NCI-H2029 (cell line): ENCODE results near the gene SHISA8.

Experiments used
- DNase-seq: peaks from one replicate; lab custom pipeline; 2025; lab: John Stamatoyannopoulos, UW

The SHISA8 gene

GRCh38 chr22:41913842-41914534 lies 886 bp downstream of the SHISA8 start:
- peak; percentile 24 for DNase-seq

- no peak for DNase-seq
Measured at GRCh38 chr22:41913040-41913719, 1.7 kb downstream of the SHISA8 start.

GRCh38 chr22:41912338-41913039 lies 2.4 kb downstream of the SHISA8 start:
- DNase-seq = no peak

GRCh38 chr22:41911001-41911611 lies 3.8 kb downstream of the SHISA8 start:
- no peak for DNase-seq

DNA sequence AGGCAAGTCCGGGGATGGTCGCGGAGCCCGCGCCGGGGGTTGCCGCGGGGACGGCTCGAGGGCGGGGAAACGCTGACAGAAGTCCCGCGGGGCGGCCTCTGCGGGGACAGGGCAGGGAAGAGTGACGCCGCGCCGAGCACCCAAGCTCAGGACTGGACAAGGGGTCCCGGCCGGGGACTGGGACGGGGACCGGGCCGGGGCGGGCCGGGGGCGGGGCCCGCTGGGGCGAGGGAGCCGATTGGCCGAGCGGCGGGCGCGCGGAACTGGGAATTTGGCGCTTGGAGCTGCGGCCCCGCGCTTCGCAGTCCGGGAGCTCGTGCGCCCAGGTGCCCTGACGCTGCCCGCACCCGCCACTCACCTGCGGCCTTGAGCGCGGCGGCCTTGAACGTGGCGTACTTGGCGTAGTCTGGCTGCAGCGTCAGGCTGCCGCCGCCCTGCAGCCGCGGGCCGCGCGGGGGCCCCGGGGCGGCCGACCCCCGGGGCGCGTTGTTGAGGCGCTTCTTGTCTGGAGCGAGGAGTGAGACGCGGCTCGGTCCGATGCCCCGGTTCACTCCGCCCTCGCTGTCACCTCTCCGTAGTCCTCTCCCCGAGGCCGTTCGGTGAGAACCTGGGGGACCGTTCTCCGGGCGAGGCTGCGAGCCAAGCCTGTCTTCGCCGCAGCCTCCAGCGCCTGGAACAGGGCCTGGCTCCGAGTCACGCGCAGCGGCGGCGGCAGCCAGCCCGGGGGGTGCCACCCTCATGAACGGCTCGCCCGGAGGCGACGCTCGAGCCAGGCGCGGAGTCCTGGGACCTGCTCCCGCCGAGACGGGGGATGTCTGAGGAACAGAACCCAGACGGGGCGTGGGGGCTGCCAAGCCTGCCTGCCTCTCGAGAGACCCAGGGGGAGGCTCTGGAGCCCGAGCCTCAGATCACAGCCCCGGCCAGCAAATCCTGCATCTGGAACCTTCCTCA lies 4.5 kb downstream of the SHISA8 start:
- DNase-seq = no peak

GRCh38 chr22:41909310-41910049 lies 5.4 kb downstream of the SHISA8 start:
- no peak for DNase-seq

- no peak for DNase-seq
Measured at GRCh38 chr22:41908411-41909309, 6.2 kb downstream of the SHISA8 start.

DNA sequence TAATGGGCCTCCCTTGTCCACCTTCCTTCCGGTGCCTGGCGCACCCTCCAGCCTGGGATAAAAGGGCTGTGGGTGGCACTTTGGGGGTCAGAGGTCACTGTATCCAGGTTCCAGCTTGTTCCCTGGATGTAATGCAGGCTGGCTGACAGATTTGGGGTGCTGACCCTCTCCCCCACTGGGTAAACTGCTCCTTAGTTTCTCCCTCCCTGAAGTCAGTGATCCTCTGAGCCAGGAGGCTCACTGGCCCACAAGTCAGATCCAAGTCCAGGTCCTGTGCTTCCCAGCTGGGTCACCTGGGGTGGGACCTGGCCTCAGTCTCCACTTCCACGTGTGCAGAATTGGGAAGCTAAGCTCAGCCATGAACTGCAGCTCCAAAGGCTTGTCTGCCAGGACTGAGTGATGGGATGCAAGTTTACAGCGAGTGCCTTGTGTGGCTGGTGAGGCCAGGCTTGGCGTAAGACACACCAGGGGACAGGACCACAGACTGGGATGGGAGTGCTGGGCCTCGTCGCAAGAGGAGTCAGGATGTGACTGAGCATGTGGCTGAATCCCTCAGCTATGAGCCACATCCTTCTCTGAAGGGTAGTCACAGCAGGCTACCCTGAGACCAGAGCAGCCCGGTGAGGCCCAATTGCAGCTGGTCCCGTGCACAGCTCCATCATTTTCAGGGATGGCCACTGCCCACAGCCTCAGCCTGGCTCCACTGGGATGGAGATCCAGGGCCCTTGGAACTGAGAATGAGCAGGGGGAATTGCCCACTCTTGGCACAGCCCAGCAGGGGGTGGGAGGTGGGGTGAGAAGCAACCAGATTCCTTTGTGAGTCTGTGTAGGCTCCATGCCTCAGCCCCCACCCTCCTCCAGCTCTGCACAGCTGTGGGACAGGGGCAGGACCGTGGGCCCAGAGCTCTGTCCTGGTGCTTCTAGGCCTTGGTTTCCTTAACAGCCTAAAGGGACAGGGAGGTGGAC lies 7.2 kb downstream of the SHISA8 start:
- no peak for DNase-seq

DNA sequence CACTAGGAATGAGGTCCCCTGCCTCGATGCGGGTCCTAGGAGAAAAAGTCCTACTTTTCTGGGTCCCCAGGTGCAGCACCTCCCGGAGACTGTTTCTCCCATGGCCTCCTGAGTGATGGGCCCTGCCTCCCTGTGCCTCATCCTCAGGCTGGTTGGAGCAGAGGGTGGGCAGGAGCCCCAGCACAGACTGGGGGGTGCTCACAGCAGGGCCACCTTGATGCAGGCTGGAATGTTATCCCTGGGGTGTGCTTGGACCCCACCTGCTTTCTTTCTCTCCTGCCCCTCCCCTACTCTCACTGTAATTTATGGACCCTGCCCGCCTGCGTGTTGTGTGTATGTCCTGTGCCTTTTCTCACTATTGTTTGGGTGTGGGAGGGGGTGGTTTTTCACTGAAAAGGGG lies 8.1 kb downstream of the SHISA8 start:
- no peak for DNase-seq

DNA sequence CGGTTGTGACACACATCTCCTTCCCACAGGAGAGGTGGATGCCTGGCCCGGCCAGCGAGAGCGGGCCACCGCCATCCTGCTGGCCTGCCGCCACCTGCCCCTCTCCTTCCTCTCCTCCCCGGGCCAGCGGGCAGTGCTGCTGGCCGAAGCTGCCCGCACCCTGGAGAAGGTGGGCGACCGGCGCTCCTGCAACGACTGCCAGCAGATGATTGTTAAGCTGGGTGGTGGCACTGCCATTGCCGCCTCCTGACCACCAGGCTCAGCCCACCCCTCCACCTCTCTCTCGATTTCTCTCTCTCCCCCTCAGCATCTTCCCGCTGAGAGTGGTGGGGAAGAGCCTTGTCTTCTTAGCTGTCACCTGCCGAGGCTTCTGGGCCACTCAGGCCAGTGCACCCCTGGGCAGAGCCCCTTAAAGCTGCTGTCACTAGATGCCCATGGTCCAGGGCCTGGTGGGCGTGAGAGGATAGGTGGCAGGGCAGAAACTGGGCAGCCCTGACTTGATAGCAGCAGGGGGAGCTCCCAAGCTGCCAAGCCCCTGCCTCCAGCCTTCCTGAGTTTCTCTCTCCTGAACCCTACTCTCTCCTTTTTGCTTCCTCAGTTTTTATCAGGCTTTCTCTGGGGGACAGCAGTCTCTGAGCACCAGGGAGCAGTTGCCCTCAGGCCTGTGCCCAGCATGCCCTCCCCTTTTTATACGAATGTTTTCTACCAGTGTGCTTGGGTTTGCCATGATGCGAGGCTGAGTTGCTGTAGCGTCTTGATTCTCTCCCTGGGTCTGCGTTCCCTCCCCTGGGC lies 9.3 kb downstream of the SHISA8 start:
- no peak for DNase-seq

DNA sequence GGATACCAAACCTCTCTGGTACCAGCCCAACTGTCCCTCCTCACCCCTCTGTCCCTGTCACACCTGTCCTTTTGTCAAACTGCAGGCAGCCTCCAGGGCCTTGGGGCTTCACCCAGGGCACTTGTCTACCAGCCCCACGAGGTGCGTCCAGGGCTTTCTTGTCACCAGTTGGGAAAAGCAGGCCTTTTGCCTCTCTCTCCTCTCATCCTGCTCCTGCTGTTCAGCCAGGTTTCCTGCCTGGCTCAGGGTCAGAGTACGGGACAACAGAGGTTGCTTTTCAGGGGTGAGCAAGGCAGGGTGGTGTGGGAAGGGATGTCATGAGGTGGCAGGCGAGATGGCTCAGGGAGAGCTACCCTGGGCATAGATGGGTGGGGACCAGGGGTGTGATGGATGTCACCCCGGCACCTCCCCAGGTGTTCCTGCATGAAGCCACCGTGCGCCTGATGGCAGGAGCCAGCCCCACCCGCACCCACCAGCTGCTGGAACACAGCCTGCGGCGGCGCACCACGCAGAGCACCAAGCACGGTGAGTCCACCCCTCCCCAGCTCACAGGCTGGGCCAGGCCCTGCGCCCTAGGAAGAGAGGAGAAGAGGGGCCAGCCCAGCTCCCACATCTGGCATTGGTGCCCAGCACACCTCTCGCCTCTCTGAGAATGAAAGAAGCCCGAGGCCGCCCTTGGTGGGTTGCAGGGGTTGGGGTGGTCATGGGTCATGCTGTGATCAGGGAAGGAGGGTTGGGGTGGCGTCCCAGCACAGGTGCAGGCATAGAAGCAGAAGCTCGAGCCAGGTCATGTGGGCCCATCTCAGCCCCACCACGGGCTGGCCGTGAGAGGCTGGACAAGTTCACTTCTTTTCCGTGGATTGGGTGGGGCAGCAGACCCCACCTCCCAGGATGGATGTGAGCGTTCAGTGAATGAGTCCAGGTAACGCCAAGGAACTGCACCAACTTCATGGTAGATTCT lies 10.1 kb downstream of the SHISA8 start:
- no peak for DNase-seq

GRCh38 chr22:41902932-41903421 lies 11.9 kb downstream of the SHISA8 start:
- DNase-seq = peak; percentile 85

DNA sequence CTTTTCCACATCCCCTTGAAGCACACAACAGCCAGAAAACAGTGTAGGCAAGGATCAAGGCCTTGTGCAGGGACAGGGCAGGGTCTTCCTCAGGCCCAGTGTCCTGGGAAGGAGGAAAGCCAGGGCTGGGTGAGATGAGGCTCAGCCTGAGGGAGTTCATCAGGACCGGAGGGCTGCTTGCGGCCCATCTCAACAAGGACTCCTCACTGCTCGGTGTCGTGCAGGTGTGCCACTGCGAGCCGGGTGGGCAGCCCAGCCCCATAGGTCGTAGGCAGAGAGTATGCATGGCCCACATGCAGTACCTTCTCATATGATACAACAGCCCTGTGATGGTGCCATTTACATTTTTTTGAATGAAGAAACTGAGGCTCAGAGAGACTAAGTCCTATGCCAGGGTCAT lies 12.9 kb downstream of the SHISA8 start:
- DNase-seq = no peak

DNA sequence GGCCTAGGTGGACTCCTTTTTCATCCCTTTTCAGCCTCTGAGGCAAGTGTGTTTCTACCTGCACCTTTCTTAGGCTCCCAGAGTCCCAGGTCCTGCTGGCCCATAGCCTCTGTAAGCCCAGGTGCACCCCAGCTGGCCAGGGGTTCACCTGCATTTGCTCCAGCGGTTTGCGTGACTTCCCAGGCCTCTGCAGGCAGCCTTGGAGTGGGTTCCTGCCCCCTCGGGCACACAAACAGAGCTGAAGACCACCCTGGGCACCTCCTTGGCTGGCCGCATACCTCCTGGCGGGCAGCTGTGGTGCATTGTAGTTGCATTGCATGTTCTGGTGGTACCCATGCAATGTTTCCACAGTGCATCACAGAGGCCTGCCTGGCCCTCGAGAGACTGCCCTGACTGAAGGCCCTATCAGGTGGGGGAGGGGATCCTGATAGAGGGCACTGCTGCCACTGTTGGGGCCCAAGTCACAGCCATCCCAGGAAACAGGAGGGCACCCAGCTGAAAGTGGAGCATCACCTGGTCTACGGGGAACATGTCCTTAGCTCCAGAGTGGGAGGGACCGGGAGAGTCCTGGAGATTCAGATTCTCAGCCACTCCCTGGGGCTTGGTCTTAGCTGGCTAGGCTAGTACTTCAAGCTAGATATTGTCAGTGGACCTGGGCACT lies 14.1 kb downstream of the SHISA8 start:
- no peak for DNase-seq

DNA sequence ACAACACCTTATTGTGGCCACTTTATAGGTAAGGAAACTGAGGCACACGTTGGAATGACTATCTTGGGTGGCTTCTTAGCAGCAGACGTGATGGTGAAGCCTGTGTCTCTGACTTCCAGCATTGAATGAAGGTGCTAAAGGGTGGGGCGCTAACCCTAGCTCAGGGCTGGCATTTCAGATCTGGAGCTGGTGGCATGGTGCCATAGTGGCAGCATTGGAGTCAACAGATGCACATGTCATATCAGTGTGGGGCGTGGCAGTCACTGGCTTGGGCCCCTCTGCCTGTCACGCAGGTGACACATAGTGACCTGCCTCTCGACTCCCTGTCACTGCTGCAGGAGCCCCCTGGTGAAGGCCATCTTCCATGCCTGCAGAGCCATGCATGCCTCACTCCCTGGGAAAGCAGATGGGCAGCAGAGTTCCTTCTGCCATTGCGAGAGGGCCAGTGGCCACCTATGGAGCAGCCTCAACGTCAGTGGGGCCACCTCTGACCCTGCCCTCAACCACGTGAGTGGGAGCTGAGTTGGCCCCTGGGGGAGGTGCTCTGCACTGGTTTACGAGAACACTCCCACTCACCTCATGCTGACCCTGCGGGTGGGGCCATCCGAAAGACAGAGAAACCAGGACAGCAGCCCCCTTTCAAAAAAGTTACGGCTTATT lies 14.8 kb downstream of the SHISA8 start:
- DNase-seq = no peak
